ENCODE results near the gene WWOX.

The WWOX gene

GRCh38 chr16:78709137-78709884, 609.9 kb downstream of the WWOX start:
- Histone ChIP-seq H3K4me3 (IDR thresholded peaks at IDR 0.05; ENCODE audit: insufficient read depth, low read depth, low read length) (no peak overlapping the region), H3K9ac (no peak overlapping the region), H2AFZ (ENCODE audit: low read depth) (no peak overlapping the region), H3K36me3 (ENCODE audit: insufficient read depth) (no peaks in the 10 kb centered on the region), H3K27ac (no peak overlapping the region), H4K20me1 (ENCODE audit: insufficient read depth) (no peaks in the 10 kb centered on the region), H3K79me2 (ENCODE audit: insufficient read depth, low read depth) (no peaks in the 10 kb centered on the region), H3K4me2 (no peak overlapping the region), H3K27me3 (ENCODE audit: insufficient read depth, low read depth) (no peaks in the 10 kb centered on the region), H3K4me1 (ENCODE audit: low read depth, poor library complexity, severe bottlenecking) (no peaks in the 10 kb centered on the region)
- TF ChIP-seq, protein P1, sequence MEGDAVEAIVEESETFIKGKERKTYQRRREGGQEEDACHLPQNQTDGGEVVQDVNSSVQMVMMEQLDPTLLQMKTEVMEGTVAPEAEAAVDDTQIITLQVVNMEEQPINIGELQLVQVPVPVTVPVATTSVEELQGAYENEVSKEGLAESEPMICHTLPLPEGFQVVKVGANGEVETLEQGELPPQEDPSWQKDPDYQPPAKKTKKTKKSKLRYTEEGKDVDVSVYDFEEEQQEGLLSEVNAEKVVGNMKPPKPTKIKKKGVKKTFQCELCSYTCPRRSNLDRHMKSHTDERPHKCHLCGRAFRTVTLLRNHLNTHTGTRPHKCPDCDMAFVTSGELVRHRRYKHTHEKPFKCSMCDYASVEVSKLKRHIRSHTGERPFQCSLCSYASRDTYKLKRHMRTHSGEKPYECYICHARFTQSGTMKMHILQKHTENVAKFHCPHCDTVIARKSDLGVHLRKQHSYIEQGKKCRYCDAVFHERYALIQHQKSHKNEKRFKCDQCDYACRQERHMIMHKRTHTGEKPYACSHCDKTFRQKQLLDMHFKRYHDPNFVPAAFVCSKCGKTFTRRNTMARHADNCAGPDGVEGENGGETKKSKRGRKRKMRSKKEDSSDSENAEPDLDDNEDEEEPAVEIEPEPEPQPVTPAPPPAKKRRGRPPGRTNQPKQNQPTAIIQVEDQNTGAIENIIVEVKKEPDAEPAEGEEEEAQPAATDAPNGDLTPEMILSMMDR (conservative IDR thresholded peaks at IDR 0.05; ENCODE audit: low read depth, low read length): no peak

GRCh38 chr16:78715106-78715505, 615.7 kb downstream of the WWOX start:
- Histone ChIP-seq H3K27me3 (ENCODE audit: insufficient read depth, low read depth) (no peaks in the 10 kb centered on the region), H4K20me1 (ENCODE audit: insufficient read depth) (no peaks in the 10 kb centered on the region), H3K36me3 (ENCODE audit: insufficient read depth) (no peaks in the 10 kb centered on the region), H3K27ac (no peak overlapping the region), H3K9ac (no peak overlapping the region), H2AFZ (ENCODE audit: low read depth) (no peak overlapping the region), H3K4me1 (ENCODE audit: low read depth, poor library complexity, severe bottlenecking) (no peaks in the 10 kb centered on the region), H3K79me2 (ENCODE audit: insufficient read depth, low read depth) (no peaks in the 10 kb centered on the region), H3K4me2 (no peak overlapping the region), H3K4me3 (IDR thresholded peaks at IDR 0.05; ENCODE audit: insufficient read depth, low read depth, low read length) (no peak overlapping the region)
- TF ChIP-seq, protein P1 (conservative IDR thresholded peaks at IDR 0.05; ENCODE audit: low read depth, low read length): no peak

DNA sequence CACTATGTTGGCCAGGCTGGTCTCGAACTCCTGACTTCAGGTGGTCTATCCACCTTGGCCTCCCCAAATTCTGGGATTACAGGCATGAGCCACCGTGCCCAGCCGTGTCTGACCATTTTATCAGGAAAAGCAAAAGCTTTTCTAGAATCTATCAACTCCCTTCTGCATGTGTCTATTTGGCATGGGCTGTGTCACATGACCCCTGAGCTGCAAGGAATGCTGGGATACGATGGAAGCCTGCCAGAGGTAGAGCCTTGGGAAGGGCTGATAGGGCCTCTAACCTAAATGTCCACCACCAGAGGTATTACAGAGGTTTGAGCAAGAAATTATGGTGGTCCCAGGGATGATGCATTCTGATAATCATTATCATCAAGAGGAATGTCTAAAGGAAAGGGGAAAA, 616.2 kb downstream of the WWOX start:
- no peaks in the 10 kb centered on the region for H3K27me3 ChIP-seq (ENCODE audit: insufficient read depth, low read depth)
- H3K4me2 ChIP-seq: no peak overlapping the region
- H3K36me3 ChIP-seq (ENCODE audit: insufficient read depth): no peaks in the 10 kb centered on the region
- no peaks in the 10 kb centered on the region for H3K4me1 ChIP-seq (ENCODE audit: low read depth, poor library complexity, severe bottlenecking)
- H2AFZ ChIP-seq (ENCODE audit: low read depth): no peak overlapping the region
- no peak overlapping the region for H3K4me3 ChIP-seq (IDR thresholded peaks at IDR 0.05; ENCODE audit: insufficient read depth, low read depth, low read length)
- TF ChIP-seq, protein P1 (conservative IDR thresholded peaks at IDR 0.05; ENCODE audit: low read depth, low read length): no peak
- H3K27ac ChIP-seq: no peak overlapping the region
- H3K79me2 ChIP-seq (ENCODE audit: insufficient read depth, low read depth): no peaks in the 10 kb centered on the region
- H4K20me1 ChIP-seq (ENCODE audit: insufficient read depth): no peaks in the 10 kb centered on the region
- no peak overlapping the region for H3K9ac ChIP-seq

DNA sequence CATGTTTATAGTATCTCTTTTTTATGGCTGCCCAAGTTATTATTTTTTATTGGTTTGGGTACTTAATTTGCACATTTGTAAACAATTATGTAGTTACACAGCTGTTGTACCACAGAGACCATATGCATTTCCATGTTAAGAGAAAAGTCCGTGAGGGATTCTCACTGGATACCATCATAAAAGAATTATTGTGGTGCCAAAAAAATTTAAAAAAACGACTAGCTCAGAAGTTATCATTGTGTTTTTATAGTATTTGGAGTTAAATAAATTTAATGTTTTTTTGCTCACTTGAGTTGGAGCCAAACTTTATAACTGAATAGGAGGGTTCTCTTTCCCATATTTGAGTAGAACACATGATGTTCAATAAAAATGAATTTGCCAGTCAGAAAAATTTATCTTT, 618.7 kb downstream of the WWOX start:
- TF ChIP-seq, protein P1 (conservative IDR thresholded peaks at IDR 0.05; ENCODE audit: low read depth, low read length): no peak
- no peak overlapping the region for H3K4me3 ChIP-seq (IDR thresholded peaks at IDR 0.05; ENCODE audit: insufficient read depth, low read depth, low read length)
- H3K9ac ChIP-seq: no peak overlapping the region
- no peak overlapping the region for H3K4me2 ChIP-seq
- no peaks in the 10 kb centered on the region for H3K36me3 ChIP-seq (ENCODE audit: insufficient read depth)
- H2AFZ ChIP-seq (ENCODE audit: low read depth): no peak overlapping the region
- H3K4me1 ChIP-seq (ENCODE audit: low read depth, poor library complexity, severe bottlenecking): no peaks in the 10 kb centered on the region
- H3K79me2 ChIP-seq (ENCODE audit: insufficient read depth, low read depth): no peaks in the 10 kb centered on the region
- no peaks in the 10 kb centered on the region for H4K20me1 ChIP-seq (ENCODE audit: insufficient read depth)
- H3K27me3 ChIP-seq (ENCODE audit: insufficient read depth, low read depth): no peaks in the 10 kb centered on the region
- no peak overlapping the region for H3K27ac ChIP-seq

Measured in KMS-11 (cell line).